ENCODE results near the gene LETM1.

GRCh38 chr4:1821679-1822567 is 34.0 kb downstream of the LETM1 start:
- TF ChIP-seq CTCF (IDR thresholded peaks at IDR 0.05) (no peak), POLR2A (IDR thresholded peaks at IDR 0.05) (no peak), POLR2AphosphoS5 (IDR thresholded peaks at IDR 0.05) (no peak)

Data from prostate gland (tissue), 2 donors.